ENCODE measurements around the gene TRAFD1.

DNA sequence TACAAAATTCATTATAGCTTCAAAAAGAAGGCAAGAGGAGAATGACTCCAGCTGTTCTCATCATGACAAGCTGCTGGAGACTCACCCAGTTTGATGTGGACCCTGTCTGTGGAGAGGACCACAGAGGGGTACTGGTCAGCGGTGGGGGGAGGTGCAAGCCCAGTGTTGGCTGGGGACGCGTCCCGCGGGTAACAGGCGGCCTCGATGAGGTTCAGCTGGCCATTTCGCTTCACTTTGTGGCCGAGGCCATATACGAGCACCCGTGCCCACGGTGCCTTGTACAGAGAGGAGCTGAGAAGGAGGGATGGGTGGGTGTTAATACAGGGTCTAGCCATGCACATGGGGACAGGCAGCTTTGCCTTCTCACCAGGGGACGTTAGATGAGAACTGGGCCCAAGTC is 67.1 kb downstream of the TRAFD1 start:
- TF ChIP-seq, protein P1, sequence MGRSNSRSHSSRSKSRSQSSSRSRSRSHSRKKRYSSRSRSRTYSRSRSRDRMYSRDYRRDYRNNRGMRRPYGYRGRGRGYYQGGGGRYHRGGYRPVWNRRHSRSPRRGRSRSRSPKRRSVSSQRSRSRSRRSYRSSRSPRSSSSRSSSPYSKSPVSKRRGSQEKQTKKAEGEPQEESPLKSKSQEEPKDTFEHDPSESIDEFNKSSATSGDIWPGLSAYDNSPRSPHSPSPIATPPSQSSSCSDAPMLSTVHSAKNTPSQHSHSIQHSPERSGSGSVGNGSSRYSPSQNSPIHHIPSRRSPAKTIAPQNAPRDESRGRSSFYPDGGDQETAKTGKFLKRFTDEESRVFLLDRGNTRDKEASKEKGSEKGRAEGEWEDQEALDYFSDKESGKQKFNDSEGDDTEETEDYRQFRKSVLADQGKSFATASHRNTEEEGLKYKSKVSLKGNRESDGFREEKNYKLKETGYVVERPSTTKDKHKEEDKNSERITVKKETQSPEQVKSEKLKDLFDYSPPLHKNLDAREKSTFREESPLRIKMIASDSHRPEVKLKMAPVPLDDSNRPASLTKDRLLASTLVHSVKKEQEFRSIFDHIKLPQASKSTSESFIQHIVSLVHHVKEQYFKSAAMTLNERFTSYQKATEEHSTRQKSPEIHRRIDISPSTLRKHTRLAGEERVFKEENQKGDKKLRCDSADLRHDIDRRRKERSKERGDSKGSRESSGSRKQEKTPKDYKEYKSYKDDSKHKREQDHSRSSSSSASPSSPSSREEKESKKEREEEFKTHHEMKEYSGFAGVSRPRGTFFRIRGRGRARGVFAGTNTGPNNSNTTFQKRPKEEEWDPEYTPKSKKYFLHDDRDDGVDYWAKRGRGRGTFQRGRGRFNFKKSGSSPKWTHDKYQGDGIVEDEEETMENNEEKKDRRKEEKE (IDR thresholded peaks at IDR 0.05; ENCODE audit: borderline replicate concordance in 1 of 2, control insufficient read depth in 1 of 2, low read depth in 2 of 2, low read length in 1 of 2): no peak
- TF ChIP-seq ZNF121 (CRISPR knock-in tag; conservative IDR thresholded peaks at IDR 0.05) (no peak), CC2D1A (IDR thresholded peaks at IDR 0.05) (no peak)
